NCI-H510A treated with DMSO at 0.1 percent for 48 hours (cell line): Measurements from ENCODE around the gene TELO2.

Experiments
- DNase-seq: peaks from one replicate; lab custom pipeline; 2025; lab: John Stamatoyannopoulos, UW

Gene TELO2

GRCh38 chr16:1537138-1537577 is 44.0 kb downstream of the TELO2 start:
- no peak for DNase-seq

- DNase-seq = no peak
Measured at GRCh38 chr16:1537763-1538289, 44.7 kb downstream of the TELO2 start.

- no peak for DNase-seq
Measured at GRCh38 chr16:1538804-1539520, 45.8 kb downstream of the TELO2 start.

DNA sequence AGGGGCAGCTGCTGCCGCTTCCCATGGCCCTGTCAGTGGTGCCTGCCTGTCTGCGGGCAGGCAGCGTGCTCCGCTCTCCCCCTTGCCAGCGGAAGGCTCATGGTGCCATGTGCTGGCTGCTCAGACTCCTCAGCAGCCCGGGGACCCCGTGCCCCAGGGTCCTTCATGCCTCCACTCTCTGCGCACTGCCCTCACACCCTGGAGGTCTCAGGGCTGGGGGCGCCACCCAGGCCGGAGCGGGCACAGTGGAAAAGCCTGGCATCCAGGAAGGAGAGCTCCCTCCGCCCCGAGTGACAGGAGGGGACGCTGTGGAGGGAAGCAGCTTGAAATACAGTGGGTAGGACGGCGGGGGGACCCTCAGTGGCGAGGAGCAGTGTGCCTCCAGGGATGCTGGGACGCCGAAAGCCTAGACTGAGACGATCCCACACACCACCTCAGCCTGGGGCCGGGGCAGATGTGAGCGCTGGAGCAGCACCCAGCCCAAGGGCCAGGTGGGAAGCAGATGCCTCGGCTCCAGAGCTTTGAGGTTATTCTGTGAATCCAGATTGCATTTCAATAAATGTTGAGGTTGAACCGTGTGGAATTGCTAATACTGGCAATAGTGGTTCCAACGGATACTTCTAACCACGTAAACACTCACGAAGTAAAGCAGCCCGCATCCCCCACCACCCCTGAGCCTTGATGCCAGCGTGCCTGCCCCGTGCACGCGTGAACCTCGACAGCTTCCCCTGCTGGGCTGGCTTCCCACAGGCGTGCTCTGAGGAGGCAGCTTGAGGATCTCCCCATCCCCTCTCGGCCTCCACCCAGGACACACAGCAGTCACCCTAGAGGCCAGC is 46.8 kb downstream of the TELO2 start:
- DNase-seq = no peak

- no peak for DNase-seq
Measured at GRCh38 chr16:1540556-1540855, 47.3 kb downstream of the TELO2 start.

- DNase-seq = no peak
Measured at GRCh38 chr16:1541293-1542165, 48.4 kb downstream of the TELO2 start.

GRCh38 chr16:1542166-1542500 is 49.0 kb downstream of the TELO2 start:
- no peak for DNase-seq

DNA sequence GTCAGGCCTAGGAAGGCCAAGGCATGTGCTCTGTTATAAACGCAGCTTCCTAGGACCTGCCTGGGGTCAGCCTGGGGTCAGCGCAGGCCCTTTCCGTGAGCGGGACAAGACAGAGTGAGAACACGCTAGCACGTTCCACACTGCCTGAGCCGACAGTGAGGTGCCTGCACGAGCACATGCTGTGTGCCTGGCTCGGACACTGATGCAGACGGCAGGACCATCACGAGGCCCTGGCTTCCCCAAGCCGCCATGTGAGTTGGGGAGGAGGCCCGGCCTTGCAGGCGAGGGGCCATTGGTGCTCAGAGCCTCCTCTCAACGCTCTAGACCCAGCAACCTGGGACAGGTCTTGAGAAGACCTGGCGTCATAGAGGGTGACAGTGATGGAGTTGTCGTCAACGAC is 49.4 kb downstream of the TELO2 start:
- no peak for DNase-seq

- DNase-seq = no peak
Measured at GRCh38 chr16:1543085-1543896, 50.1 kb downstream of the TELO2 start.

DNA sequence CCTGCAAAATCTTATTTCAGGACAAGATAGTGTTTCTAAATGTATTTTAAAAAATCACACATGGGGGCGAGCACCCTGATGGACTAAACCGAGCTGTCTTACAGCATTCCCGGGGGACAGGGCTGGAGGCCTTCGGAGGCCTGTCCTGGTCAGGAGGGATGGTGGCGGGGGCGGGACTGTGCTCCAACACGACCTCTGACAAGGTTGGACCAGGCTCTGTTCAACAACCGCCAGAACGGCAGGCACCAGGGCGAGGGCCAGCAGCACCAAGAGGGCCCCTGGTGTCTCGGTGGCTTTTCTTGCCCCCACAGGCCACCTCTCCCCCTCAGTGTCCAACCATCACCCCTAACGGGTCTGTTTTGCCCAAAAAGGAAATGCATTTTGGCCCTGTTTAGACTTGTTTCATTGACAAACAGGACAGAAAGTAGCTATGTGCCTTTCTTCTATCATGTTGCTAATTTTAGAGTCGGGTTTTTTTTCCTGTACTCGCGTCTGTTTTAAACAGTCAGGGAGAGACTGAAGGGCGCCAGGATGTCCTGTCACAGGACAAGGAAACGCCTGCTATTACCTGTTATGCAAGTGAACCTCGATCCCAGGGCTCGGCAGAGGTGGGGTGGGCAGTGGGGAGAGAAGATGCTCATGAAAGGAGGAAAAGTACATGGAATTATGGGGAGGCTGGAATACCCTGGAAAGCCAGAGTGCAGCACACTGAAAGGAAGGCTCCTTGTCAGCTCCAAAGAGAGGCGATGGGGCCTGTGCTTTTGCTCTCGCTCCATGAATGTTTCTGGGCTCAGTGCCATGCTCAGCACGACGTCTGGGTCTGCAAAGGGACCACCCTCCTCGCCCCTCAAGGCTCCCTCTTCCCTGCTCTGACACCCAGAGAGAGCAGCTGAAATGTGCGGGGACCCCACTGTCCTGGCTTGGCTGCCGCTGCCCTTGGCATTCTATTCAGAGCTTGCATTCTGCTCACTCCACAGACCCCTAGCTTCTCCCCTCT is 52.2 kb downstream of the TELO2 start:
- no peak for DNase-seq

GRCh38 chr16:1546430-1546829 is 53.3 kb downstream of the TELO2 start:
- DNase-seq = no peak

DNA sequence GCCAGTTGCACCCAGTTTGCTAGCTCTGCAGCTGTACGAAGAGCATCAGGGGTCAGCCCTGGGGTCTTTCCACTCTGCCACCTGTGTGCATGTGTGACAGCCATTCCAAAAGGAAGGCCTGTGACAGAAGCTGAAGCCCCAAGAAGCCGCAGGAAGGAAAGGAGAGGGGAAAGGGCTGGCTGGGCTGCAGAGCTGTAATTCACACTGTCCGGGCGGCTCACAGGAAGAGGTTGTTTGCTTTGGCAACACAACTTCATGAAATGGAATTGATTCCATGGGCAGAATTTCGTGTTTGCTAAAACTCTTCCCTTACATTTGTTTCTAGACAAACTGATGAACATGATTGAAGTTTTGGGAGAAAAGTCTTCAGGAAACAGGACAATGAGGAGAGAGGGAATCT is 55.1 kb downstream of the TELO2 start:
- no peak for DNase-seq

- DNase-seq = no peak
Measured at GRCh38 chr16:1548727-1549126, 55.6 kb downstream of the TELO2 start.

GRCh38 chr16:1550069-1550468 is 56.9 kb downstream of the TELO2 start:
- no peak for DNase-seq

DNA sequence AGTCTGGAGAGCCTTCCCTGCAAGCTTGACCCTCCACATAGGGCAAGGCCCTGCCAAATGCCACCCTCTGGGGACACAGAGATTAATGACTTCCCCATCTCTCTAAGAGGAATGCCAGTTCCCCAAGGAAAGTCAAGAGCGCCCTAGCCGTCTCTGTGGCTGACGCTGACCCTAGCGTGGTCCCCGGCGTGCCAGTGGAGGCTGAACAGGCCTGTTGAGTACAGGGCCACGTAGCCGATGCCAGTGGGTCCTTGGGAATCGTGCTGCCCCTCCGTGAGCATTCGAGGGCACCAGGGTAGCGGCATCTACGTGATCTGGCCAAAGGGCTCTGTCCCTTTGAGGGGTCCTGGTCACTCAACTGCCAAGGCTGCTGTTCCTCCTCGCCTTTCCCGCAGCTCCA is 57.5 kb downstream of the TELO2 start:
- DNase-seq = no peak

GRCh38 chr16:1551166-1551565 is 58.0 kb downstream of the TELO2 start:
- no peak for DNase-seq

DNA sequence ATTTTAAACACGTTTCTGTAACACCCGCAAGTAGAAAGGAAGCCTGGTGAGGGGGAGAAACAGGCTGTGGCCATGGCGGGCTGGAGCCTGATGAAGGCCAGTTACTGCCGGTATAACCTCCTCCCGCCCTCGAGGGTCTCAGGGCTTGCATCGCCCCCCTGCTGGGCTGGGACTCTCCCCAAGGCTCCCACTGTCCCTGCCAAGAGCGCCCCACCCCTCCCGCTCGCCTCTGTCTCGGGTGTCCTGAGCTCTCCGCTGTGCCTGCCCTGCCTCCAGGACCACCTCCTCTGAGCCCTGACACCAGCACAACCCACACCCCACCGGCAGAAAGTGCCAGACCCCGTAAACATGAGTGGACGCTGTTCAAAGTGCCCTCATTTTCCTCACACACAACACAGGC is 59.0 kb downstream of the TELO2 start:
- no peak for DNase-seq

- no peak for DNase-seq
Measured at GRCh38 chr16:1553946-1554825, 61.0 kb downstream of the TELO2 start.

GRCh38 chr16:1554826-1555445 is 61.8 kb downstream of the TELO2 start:
- no peak for DNase-seq
